HFFc6 (cell line): ENCODE results near the gene CDX4. TPM values are rescaled to one million over a fixed set of nuclear protein-coding genes. Genes with fewer than 3 reads are reported as not detected.

Experiments
- DNase-seq: peaks from one replicate; pipeline ENCODE4 v3.0.0-alpha.2; 2018
- H3K27ac Mint-ChIP-seq: 2 replicates; pipeline ENCODE4 v1.8.0; 2020; ENCODE audit warnings: mild to moderate bottlenecking, mixed read lengths
- H3K27me3 Mint-ChIP-seq: 2 replicates; pipeline ENCODE4 v1.8.0; 2021; ENCODE audit warnings: mild to moderate bottlenecking, moderate library complexity, mixed read lengths; ENCODE audit not compliant: insufficient read depth
- H3K36me3 Mint-ChIP-seq: 2 replicates; pipeline ENCODE4 v1.8.0; 2021; ENCODE audit warnings: low read depth, mixed read lengths
- H3K4me1 Mint-ChIP-seq: 2 replicates; pipeline ENCODE4 v1.8.0; 2020; ENCODE audit warnings: low read depth, mixed read lengths
- H3K4me3 Mint-ChIP-seq: 2 replicates; pipeline ENCODE4 v1.8.0; 2020; ENCODE audit warnings: mild to moderate bottlenecking, moderate library complexity, mixed read lengths
- H3K9me3 Mint-ChIP-seq: 2 replicates; pipeline ENCODE4 v1.8.0; 2020; ENCODE audit warnings: mild to moderate bottlenecking, mixed read lengths
- long read RNA-seq: library from polyadenylated mRNA; unstranded; transcript quantifications from one replicate; pipeline ENCODE4 v2.0.0, GENCODE V29; 2019
- total RNA-seq, 6 experiments: library from RNA; stranded (reverse); fragmentation: NEBNext Ultra II Directional; extraction: Animal tissue kit (Norgen Biotek cat#: 25700); gene quantifications; 2 replicates in 1 of 6; 3 replicates in 5 of 6; pipeline ENCODE4 v1.2.3, GENCODE V29; 2021
- TF ChIP-seq, protein P1 (sequence below): fragments of 200-600 bp; sonication (generic); IDR thresholded peaks from 2 replicates; pipeline ENCODE4 v1.5.0; 2021; ENCODE audit warnings: antibody characterized with exemption, mild to moderate bottlenecking

The CDX4 gene, protein sequence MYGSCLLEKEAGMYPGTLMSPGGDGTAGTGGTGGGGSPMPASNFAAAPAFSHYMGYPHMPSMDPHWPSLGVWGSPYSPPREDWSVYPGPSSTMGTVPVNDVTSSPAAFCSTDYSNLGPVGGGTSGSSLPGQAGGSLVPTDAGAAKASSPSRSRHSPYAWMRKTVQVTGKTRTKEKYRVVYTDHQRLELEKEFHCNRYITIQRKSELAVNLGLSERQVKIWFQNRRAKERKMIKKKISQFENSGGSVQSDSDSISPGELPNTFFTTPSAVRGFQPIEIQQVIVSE
- not detected for total RNA-seq
- long read RNA-seq: 0 reads

DNA sequence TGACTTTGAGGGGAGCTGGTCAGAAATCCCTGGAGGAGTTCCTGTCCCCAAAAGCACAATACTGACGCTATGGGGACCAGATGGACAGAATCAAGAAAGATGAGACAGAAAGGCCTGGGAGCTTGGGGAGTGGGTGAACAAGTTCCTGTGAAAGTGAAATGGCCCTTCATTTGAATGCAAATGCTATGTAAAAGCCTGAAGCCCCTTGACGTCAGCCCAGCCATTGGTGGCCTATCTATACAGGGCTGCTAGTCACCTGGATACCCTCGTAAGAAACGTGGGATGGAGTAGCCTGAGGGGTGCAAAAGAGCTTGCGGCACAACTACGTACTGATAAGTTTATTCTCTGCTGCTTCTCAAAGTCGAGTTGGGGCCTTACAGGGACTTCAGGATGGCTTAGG lies at the start of gene CDX4:
CDX4 (plus strand) TSS at position 223 of the 400 bp plus-strand sequence. CDS start 201 bp downstream, outside the sequence.
- Mint-ChIP-seq H3K9me3 (no peaks in the 10 kb centered on the region), H3K27me3 (no peaks in the 10 kb centered on the region), H3K4me3 (no peak within 1 kb of the TSS), H3K27ac (no peak within 1 kb of the TSS), H3K36me3 (no peaks in the 10 kb centered on the region), H3K4me1 (no peaks in the 10 kb centered on the region)
- DNase-seq: no peak
- TF ChIP-seq, protein P1, sequence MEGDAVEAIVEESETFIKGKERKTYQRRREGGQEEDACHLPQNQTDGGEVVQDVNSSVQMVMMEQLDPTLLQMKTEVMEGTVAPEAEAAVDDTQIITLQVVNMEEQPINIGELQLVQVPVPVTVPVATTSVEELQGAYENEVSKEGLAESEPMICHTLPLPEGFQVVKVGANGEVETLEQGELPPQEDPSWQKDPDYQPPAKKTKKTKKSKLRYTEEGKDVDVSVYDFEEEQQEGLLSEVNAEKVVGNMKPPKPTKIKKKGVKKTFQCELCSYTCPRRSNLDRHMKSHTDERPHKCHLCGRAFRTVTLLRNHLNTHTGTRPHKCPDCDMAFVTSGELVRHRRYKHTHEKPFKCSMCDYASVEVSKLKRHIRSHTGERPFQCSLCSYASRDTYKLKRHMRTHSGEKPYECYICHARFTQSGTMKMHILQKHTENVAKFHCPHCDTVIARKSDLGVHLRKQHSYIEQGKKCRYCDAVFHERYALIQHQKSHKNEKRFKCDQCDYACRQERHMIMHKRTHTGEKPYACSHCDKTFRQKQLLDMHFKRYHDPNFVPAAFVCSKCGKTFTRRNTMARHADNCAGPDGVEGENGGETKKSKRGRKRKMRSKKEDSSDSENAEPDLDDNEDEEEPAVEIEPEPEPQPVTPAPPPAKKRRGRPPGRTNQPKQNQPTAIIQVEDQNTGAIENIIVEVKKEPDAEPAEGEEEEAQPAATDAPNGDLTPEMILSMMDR: no peak

DNA sequence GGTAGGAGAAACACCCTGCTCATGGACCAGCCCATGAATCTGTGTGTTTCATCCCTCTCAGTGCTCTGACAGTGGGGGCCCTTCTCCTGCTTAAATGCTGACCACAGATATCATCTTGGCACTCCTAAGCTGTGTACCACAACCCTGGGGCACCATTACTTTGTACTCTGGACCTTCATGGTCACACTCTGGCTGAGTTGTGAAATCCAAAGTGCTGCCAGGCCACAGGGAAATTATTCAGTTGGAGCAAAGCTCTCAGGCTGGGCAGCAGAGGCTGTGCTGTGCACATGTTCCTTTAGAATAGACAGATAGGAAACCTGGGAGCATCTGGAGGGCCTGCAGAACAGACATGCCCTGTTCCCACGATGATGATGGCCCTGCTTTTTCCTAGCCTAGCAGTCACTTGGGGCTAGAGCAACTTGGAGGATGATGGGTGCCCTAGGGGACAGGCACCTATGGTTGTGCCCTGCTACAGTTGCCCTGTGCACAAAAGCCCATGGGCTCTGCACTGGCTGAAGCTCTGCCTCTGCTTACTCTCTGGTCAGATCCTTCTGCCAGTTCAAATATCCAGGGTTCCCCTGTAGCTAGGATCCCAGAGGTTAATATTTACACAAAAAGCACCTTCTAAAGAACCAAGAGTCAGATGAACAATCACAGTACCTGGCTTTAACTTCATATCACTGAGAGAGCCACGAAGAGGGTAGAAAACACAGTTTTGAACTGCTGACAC lies 48.5 kb upstream of the CDX4 start:
- DNase-seq: no peak
- H3K27ac Mint-ChIP-seq: no peak overlapping the region
- TF ChIP-seq, protein P1: no peak
- no peaks in the 10 kb centered on the region; the same call in 1 of the 2 replicates for H3K27me3 Mint-ChIP-seq
- H3K4me3 Mint-ChIP-seq: no peak overlapping the region
- H3K9me3 Mint-ChIP-seq: no peaks in the 10 kb centered on the region; the same call in none of the 2 replicates
- no peaks in the 10 kb centered on the region for H3K36me3 Mint-ChIP-seq
- H3K4me1 Mint-ChIP-seq: no peaks in the 10 kb centered on the region

DNA sequence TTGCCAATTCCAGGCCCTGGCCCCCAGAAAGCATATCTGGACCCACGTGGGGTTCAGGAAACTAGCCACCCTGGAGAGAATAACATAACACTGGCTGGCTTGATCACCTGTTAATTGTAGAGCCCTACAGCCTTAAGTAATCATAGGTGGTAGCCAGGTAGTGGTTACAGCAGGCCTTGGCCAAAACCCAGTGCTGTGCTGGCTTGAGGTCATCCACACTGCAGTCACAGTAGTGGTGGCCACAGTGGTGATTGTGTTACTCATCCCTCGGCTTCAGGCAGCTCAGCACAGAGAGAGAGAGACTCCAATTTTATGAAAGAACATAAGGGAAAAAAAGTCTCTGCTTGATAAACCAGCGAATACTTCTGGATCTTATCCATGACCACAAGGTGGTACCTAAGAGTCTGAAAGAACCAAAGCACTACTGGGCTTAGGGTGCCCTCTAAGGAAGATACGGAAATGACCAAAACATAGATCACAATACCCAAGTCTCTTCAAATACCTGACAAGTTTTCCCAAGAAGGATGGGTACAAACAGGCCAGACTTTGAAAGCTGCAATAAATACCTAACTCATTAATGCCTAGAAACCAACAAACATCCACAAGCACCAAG lies 46.6 kb upstream of the CDX4 start:
- H3K9me3 Mint-ChIP-seq: no peaks in the 10 kb centered on the region; the same call in none of the 2 replicates
- no peaks in the 10 kb centered on the region; the same call in 1 of the 2 replicates for H3K27me3 Mint-ChIP-seq
- DNase-seq: no peak
- no peak overlapping the region for H3K4me3 Mint-ChIP-seq
- H3K36me3 Mint-ChIP-seq: no peaks in the 10 kb centered on the region
- H3K27ac Mint-ChIP-seq: no peak overlapping the region
- H3K4me1 Mint-ChIP-seq: no peaks in the 10 kb centered on the region
- TF ChIP-seq, protein P1: no peak

DNA sequence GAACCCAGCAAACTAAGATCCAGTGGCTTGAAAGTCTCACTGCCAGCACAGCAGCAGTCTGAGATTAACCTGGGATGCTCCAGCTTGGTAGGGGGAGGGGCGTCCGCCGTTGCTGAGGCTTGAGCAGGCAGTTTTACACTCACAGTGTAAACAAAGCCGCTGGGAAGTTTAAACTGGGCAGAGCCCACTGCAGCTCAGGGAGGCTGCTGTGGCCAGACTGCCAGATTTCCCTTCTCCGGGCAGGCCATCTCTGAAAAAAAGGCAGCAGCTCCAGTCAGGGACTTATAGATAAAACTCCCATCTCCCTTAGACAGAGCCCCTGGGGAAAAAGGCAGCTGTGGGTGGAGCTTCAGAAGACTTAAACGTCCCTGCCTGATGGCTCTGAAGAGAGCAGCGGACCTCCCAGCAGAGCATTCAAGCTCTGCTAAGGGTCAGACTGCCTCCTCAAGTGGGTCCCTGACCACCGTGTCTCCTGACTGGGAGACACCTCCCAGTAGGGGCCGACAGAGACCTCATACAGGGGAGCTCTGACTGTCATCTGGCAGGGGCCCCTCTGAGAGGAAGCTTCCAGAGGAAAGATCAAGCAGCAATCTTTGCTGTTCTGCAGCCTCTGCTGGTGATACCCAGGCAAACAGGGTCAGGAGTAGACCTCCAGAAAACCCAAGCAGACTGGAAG lies 45.1 kb upstream of the CDX4 start:
- no peaks in the 10 kb centered on the region for H3K36me3 Mint-ChIP-seq
- TF ChIP-seq, protein P1: no peak
- H3K4me1 Mint-ChIP-seq: no peaks in the 10 kb centered on the region
- no peak overlapping the region for H3K4me3 Mint-ChIP-seq
- no peaks in the 10 kb centered on the region; the same call in none of the 2 replicates for H3K9me3 Mint-ChIP-seq
- H3K27me3 Mint-ChIP-seq: no peaks in the 10 kb centered on the region; the same call in 1 of the 2 replicates
- DNase-seq: no peak
- H3K27ac Mint-ChIP-seq: no peak overlapping the region

DNA sequence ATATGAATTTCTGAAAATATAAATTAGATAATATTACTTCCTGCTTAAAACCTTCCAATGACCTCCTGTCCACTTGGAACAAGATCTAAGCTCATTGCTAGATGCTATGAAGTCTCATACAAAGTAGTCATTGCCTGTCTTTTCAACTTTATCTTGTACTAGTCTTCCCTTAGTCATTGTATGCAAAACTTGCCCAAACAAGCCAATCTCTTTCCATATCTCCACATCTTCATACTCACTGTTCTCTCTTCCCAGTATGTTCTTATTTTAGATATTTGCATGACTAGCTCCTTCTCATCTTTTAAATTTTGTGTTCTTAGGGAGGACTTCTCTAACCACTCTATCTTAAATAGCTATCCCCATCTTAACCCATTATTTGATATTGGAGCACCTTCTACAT lies 33.9 kb upstream of the CDX4 start:
- H3K4me3 Mint-ChIP-seq: no peak overlapping the region
- TF ChIP-seq, protein P1: no peak
- no peaks in the 10 kb centered on the region for H3K27me3 Mint-ChIP-seq
- H3K36me3 Mint-ChIP-seq: no peaks in the 10 kb centered on the region
- H3K9me3 Mint-ChIP-seq: peaks cover 11% of the 10 kb centered on the region; the same call in 1 of the 2 replicates
- DNase-seq: no peak
- no peak overlapping the region for H3K27ac Mint-ChIP-seq
- no peaks in the 10 kb centered on the region for H3K4me1 Mint-ChIP-seq
